Mucosa of gallbladder (tissue), 1 donor: ENCODE results near the gene ASMT. TPM values are rescaled to one million over a fixed set of nuclear protein-coding genes. Genes with fewer than 3 reads are reported as not detected.

Source experiments
- total RNA-seq: library from RNA; stranded (reverse); gene quantifications from one replicate; pipeline ENCODE4 v1.2.1, GENCODE V29; 2021
- donor health status: DM: no; HTN: no; CAD: no.

Gene ASMT
- total RNA-seq, 1 donor from 2014 or later = not detected

Other genes starting within 250 kb of the ASMT start
- 329 TPM for gene SLC25A6, start 222.9 kb upstream of the ASMT start, total RNA-seq
- 29.7 TPM for gene ASMTL, start 162.2 kb upstream of the ASMT start, total RNA-seq
- 2.3 TPM for gene P2RY8, start 77.9 kb upstream of the ASMT start, total RNA-seq
- 52.9 TPM for gene AKAP17A, start 23.5 kb upstream of the ASMT start, total RNA-seq